GM12878 (cell line): ENCODE data around the gene RNASE12. TPM values are rescaled to one million over a fixed set of nuclear protein-coding genes. Genes with fewer than 3 reads are reported as not detected.
"Not testable (repeated sequence)": the region's sequence is repeated elsewhere in the genome, so short reads cannot be mapped to it uniquely, and the experiment has no call there.

Experiments used
- ATAC-seq: fragments of 200-7000 bp; cut with Tn5 transposase; 3 replicates; pipeline ENCODE4 v1.9.1; 2020; ENCODE audit warnings: mild to moderate bottlenecking, moderate library complexity
- BruUV-seq: library from RNA; stranded (reverse); fragments of 400-500 nt; replicated peaks from 2 replicates; lab custom pipeline; 2021; lab: Mats Ljungman, UMichigan
- CTCF ChIA-PET: fragments of 300-600 bp; sonication (Branson Sonifier 250); formaldehyde crosslinking; extraction: SDS; loops from one replicate; lab custom pipeline; 2021; ENCODE audit warnings: inconsistent platforms; lab: Yijun Ruan, JAX
- POLR2A ChIA-PET: fragments of 350-600 bp; formaldehyde crosslinking; extraction: SDS; loops from one replicate; lab custom pipeline; 2021; ENCODE audit warnings: inconsistent platforms; lab: Charles Lee
- RAD21 ChIA-PET: fragments of 300-600 bp; sonication (Branson Sonifier 250); formaldehyde crosslinking; loops from one replicate; lab custom pipeline; 2023; ENCODE audit warnings: antibody characterized with exemption; ENCODE audit not compliant: unreplicated experiment; lab: Charles Lee
- SMC1A ChIA-PET: fragments of 300-600 bp; sonication (Branson Sonifier 250); formaldehyde crosslinking; loops from one replicate; lab custom pipeline; 2023; ENCODE audit not compliant: unreplicated experiment, uncharacterized antibody; lab: Charles Lee
- DNase-seq: peaks from one replicate; pipeline ENCODE4 v3.0.0-alpha.2; 2011; ENCODE audit warnings: low read depth, low spot score
- FAIRE-seq: peaks from 3 replicates; lab custom pipeline; 2011; peaks lifted over from hg19 to GRCh38; lab: Jason Lieb, UNC
- H2AFZ ChIP-seq: 2 replicates; pipeline ENCODE4 v1.6.0; 2011; ENCODE audit warnings: low read depth, low read length, control low read depth; ENCODE audit not compliant: control insufficient read depth
- H3K27ac ChIP-seq: 2 replicates; pipeline ENCODE4 v1.5.1; 2011; ENCODE audit warnings: control low read depth; ENCODE audit not compliant: control insufficient read depth, insufficient read depth
- H3K27me3 ChIP-seq, 2 experiments: replicated peaks in 1 of 2; 2 replicates each; pipeline versions ENCODE4 v1.6.0 to v1.6.1; 2011; ENCODE audit warnings: low read length in 1 of 2; ENCODE audit not compliant: control insufficient read depth in 2 of 2, insufficient read depth in 2 of 2
- H3K36me3 ChIP-seq, 2 experiments: 2 replicates each; pipeline ENCODE4 v1.5.1; 2011; ENCODE audit warnings: low read length in 1 of 2; ENCODE audit not compliant: control insufficient read depth in 2 of 2, insufficient read depth in 2 of 2
- H3K4me1 ChIP-seq: 2 replicates; pipeline ENCODE4 v1.6.1; 2011; ENCODE audit warnings: mild to moderate bottlenecking, low read length, moderate library complexity, mixed read lengths; ENCODE audit not compliant: control insufficient read depth, insufficient read depth
- H3K4me2 ChIP-seq: 2 replicates; pipeline ENCODE4 v1.6.0; 2011; ENCODE audit warnings: control low read depth; ENCODE audit not compliant: control insufficient read depth, insufficient read depth
- H3K4me3 ChIP-seq: fragments of 200-600 bp; sonication (generic); 2 replicates; pipeline ENCODE4 v1.5.1; 2016
- H3K79me2 ChIP-seq: 2 replicates; pipeline ENCODE4 v1.6.0; 2011; ENCODE audit warnings: low read length; ENCODE audit not compliant: control insufficient read depth, insufficient read depth
- H3K9ac ChIP-seq: 2 replicates; pipeline ENCODE4 v1.8.0; 2011; ENCODE audit warnings: low read length, control low read depth, mixed read lengths; ENCODE audit not compliant: control insufficient read depth, insufficient read depth
- H3K9me3 ChIP-seq: replicated peaks from 3 replicates; pipeline ENCODE4 v1.5.1; 2011; ENCODE audit warnings: mild to moderate bottlenecking, low read length; ENCODE audit not compliant: control insufficient read depth, insufficient read depth
- H4K20me1 ChIP-seq: 2 replicates; pipeline ENCODE4 v1.6.0; 2011; ENCODE audit not compliant: control insufficient read depth, insufficient read depth
- BCL11A ChIP-seq: IDR thresholded peaks from 2 replicates; pipeline ENCODE4 v1.6.1; 2011; ENCODE audit warnings: low read depth, low read length
- CBX3 ChIP-seq: fragments of 200-600 bp; sonication (generic); IDR thresholded peaks from 2 replicates; pipeline ENCODE4 v1.6.1; 2016; ENCODE audit warnings: low read depth, borderline replicate concordance
- CHD1 ChIP-seq: IDR thresholded peaks from 2 replicates; pipeline ENCODE4 v1.6.1; 2012; ENCODE audit warnings: low read depth, low read length, improper control_type of control experiment
- FOXM1 ChIP-seq: IDR thresholded peaks from 2 replicates; pipeline ENCODE4 v1.6.1; 2012; ENCODE audit warnings: low read depth, mild to moderate bottlenecking, inconsistent platforms, low read length, moderate library complexity
- GATAD2B ChIP-seq: fragments of 450-650 bp; conservative IDR thresholded peaks from 2 replicates; pipeline ENCODE4 v1.6.1; 2017; ENCODE audit warnings: low read depth, mild to moderate bottlenecking, moderate library complexity
- IKZF2 ChIP-seq, 2 experiments: fragments of 450-650 bp; IDR thresholded peaks; 2 replicates each; pipeline ENCODE4 v1.6.1; 2017; ENCODE audit warnings: mild to moderate bottlenecking in 2 of 2, moderate library complexity in 2 of 2
- KAT2A ChIP-seq: conservative IDR thresholded peaks from 2 replicates; pipeline ENCODE4 v1.6.1; 2011; ENCODE audit warnings: low read depth, low read length; ENCODE audit not compliant: control insufficient read depth
- SMAD5 ChIP-seq: IDR thresholded peaks from 2 replicates; pipeline ENCODE4 v1.6.1; 2016; ENCODE audit warnings: antibody characterized with exemption, low read depth
- YY1 ChIP-seq: IDR thresholded peaks from 2 replicates; pipeline ENCODE4 v1.6.1; 2011; ENCODE audit warnings: low read depth, mild to moderate bottlenecking, low read length
- ZNF207 ChIP-seq: fragments of 450-650 bp; IDR thresholded peaks from 2 replicates; pipeline ENCODE4 v1.6.1; 2014; ENCODE audit warnings: antibody characterized with exemption, mild to moderate bottlenecking, borderline replicate concordance
- ZNF687 ChIP-seq: fragments of 450-650 bp; IDR thresholded peaks from 2 replicates; pipeline ENCODE4 v1.6.1; 2017; ENCODE audit warnings: mild to moderate bottlenecking, moderate library complexity
- WGBS: methylation state at CpG from one replicate; pipeline ENCODE4 v1.1.6; 2016; ENCODE audit warnings: low lambda C conversion rate; ENCODE audit not compliant: insufficient replicate concordance, insufficient coverage; ENCODE audit errors: missing lambda C conversion rate; 5-methylcytosine and 5-hydroxymethylcytosine counted together
- in situ Hi-C: fragments of 300-500 bp; cut with MboI; formaldehyde crosslinking; loops from 9 replicates; pipeline ENCODE4 v1.14.3; 2018; ENCODE audit warnings: mixed read lengths
- intact Hi-C: fragments of 100-400 bp; cut with micrococcal nuclease; formaldehyde crosslinking; loops from one replicate; pipeline ENCODE4 v1.14.2; 2022; ENCODE audit not compliant: unreplicated experiment
- polyA plus RNA-seq, 11 experiments: library from polyadenylated mRNA; depleted of rRNA in 4 of 11; unstranded in 6 of 11; stranded (reverse) in 5 of 11; fragments of >200 nt; fragmentation: Nextera tagmentation in 4 of 11; fragmentation: Illumina TruSeq in 1 of 11; extraction: Ambion mirVana in 4 of 11; extraction: Trizol in 1 of 11; gene quantifications; 1 replicate in 1 of 11; 2 replicates in 10 of 11; pipeline versions ENCODE4 v1.2.1 to v1.2.3, GENCODE V29; 2011 to 2016; ENCODE audit warnings: inconsistent platforms in 2 of 11, missing spikeins in 2 of 11, low read depth in 1 of 11
- total RNA-seq, 4 experiments: library from RNA; depleted of rRNA in 3 of 4; stranded (reverse); fragments of >200 nt in 3 of 4; fragmentation: Illumina TruSeq in 1 of 4; extraction: Trizol in 1 of 4; gene quantifications; 2 replicates each; pipeline versions ENCODE4 v1.2.1 to v1.2.3, GENCODE V29; 2013 to 2021

RNASE12 gene
- total and polyA plus RNA-seq, 10 of the 15 experiments (the other 5 are each of a cell fraction or from before 2014, with no cell fraction given): not detected

GRCh38 chr14:20597108-20597507 is 5.9 kb upstream of the RNASE12 start:
- in situ Hi-C loops (no loop called here), intact Hi-C loops (no loop called here)
- Histone ChIP-seq H3K36me3 (no peaks in the 10 kb centered on the region), H3K9ac (no peak overlapping the region), H3K4me2 (no peak overlapping the region), H3K27ac (no peak overlapping the region), H4K20me1 (no peaks in the 10 kb centered on the region), H3K9me3 (no peaks in the 10 kb centered on the region), H3K4me3 (no peak overlapping the region), H3K27me3 (no peaks in the 10 kb centered on the region), H2AFZ (no peak overlapping the region), H3K4me1 (no peaks in the 10 kb centered on the region), H3K79me2 (no peaks in the 10 kb centered on the region)
- FAIRE-seq: no peak
- no peak for DNase-seq
- 32% methylated on average over 1 of the region's 1 CpG for WGBS
- TF ChIP-seq BCL11A (no peak), ZNF207 (no peak), CHD1 (no peak), CBX3 (no peak), ZNF687 (no peak), FOXM1 (no peak), KAT2A (no peak), GATAD2B (no peak), SMAD5 (no peak), YY1 (no peak), IKZF2 (IDR thresholded peaks at IDR 0.05) (no peak)
- ATAC-seq: no peak
- ChIA-PET SMC1A (no interaction called here), POLR2A (no interaction called here), RAD21 (interaction anchor here (0.9 to 1.0 kb wide), 2 partner anchors 12 to 133 kb away, joined by 3 read pairs; no protein-coding TSS in a partner anchor), CTCF (interaction anchor here (1.1 to 1.3 kb wide), 2 partner anchors 9 to 181 kb away, joined by 3 to 4 read pairs; partner anchors contain the start of gene RNASE11)
- BruUV-seq: no TSS peak

GRCh38 chr14:20595726-20596125 is 4.5 kb upstream of the RNASE12 start:
- H3K79me2 ChIP-seq, RAD21 ChIA-PET, ATAC-seq, H3K4me2 ChIP-seq, H3K9me3 ChIP-seq, SMC1A ChIA-PET, POLR2A ChIA-PET, H3K4me1 ChIP-seq, H4K20me1 ChIP-seq, in situ Hi-C loops, BruUV-seq, H3K27me3 ChIP-seq, H3K36me3 ChIP-seq, intact Hi-C loops, H3K27ac ChIP-seq, FAIRE-seq, H3K9ac ChIP-seq, H2AFZ ChIP-seq, H3K4me3 ChIP-seq, DNase-seq: not testable (repeated sequence)
- WGBS: 96% methylated on average over 3 of the region's 3 CpGs
- CTCF ChIA-PET: interaction anchor here (1.4 kb wide), 1 partner anchor 8 kb away, joined by 3 read pairs; the partner anchor contains the start of gene RNASE11
